Measurements from ENCODE around the gene TBC1D4. TPM values are rescaled to one million over a fixed set of nuclear protein-coding genes. Genes with fewer than 3 reads are reported as not detected.

TBC1D4 gene
- total and polyA plus RNA-seq, 10 of the 15 experiments (the other 5 are each of a cell fraction or from before 2014, with no cell fraction given): 11.0 to 38.6 (median 25.5) TPM

DNA sequence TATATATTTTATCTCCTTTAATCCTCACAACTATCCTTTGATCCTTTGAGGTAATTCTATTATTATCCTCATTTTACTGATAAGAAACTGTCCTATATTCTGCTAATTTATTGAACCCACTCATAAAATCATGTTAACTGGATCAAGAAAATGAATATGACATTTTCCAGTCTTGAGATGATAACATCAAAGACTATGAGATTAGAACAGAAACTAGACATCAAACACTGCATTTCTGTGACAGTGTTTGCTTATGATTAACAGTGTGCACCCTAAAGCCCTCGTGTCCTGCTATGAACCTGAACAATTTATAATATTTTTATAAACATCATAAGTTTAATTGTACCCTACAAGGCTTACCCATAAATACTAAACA, 96.3 kb downstream of the TBC1D4 start:
- CTCF ChIA-PET: interaction anchor here (1.0 kb wide), 2 partner anchors 13 to 19 kb away, joined by 4 to 5 read pairs; no protein-coding TSS in a partner anchor
- no peak overlapping the region for H3K4me3 ChIP-seq
- no peaks in the 10 kb centered on the region for H3K36me3 ChIP-seq (ENCODE audit: control insufficient read depth in 2 of 2, insufficient read depth in 2 of 2, low read length in 1 of 2)
- no TSS peak for BruUV-seq (replicated peaks)
- no peak overlapping the region for H3K9ac ChIP-seq (ENCODE audit: control insufficient read depth, insufficient read depth, low read length)
- no peak overlapping the region for H3K27ac ChIP-seq (ENCODE audit: control insufficient read depth, insufficient read depth)
- intact Hi-C loops (cut with micrococcal nuclease; ENCODE audit: unreplicated experiment) (no loop called here), in situ Hi-C loops (cut with MboI) (no loop called here)
- peaks cover 5% of the 10 kb centered on the region for H3K79me2 ChIP-seq (ENCODE audit: control insufficient read depth, insufficient read depth, low read length)
- H3K27me3 ChIP-seq (replicated peaks in 1 of 2; ENCODE audit: control insufficient read depth in 2 of 2, insufficient read depth in 2 of 2, low read length in 1 of 2): no peaks in the 10 kb centered on the region
- POLR2A ChIA-PET: interaction anchor here (0.7 kb wide), 1 partner anchor 27 kb away, joined by 3 read pairs; no protein-coding TSS in a partner anchor
- SMC1A ChIA-PET (ENCODE audit: uncharacterized antibody, unreplicated experiment): interaction anchor here (0.6 to 0.8 kb wide), 2 partner anchors 13 to 14 kb away, joined by 3 read pairs; no protein-coding TSS in a partner anchor
- TF ChIP-seq HDAC2 (IDR thresholded peaks at IDR 0.05) (no peak), SMAD5 (IDR thresholded peaks at IDR 0.05; ENCODE audit: low read depth) (no peak), TCF7 (IDR thresholded peaks at IDR 0.05; ENCODE audit: borderline replicate concordance) (peak; percentile 88), JUNB (IDR thresholded peaks at IDR 0.05) (peak; percentile 38; the same call in 1 of the 2 replicates), MEF2A (IDR thresholded peaks at IDR 0.05; ENCODE audit: insufficient read depth, low read depth, low read length) (no peak), BCL11A (IDR thresholded peaks at IDR 0.05; ENCODE audit: low read depth, low read length) (no peak), CREM (IDR thresholded peaks at IDR 0.05; ENCODE audit: low read depth) (no peak), YBX1 (IDR thresholded peaks at IDR 0.05) (no peak), MTA2 (IDR thresholded peaks at IDR 0.05; ENCODE audit: low read depth) (no peak)
- TF ChIP-seq, protein P1, sequence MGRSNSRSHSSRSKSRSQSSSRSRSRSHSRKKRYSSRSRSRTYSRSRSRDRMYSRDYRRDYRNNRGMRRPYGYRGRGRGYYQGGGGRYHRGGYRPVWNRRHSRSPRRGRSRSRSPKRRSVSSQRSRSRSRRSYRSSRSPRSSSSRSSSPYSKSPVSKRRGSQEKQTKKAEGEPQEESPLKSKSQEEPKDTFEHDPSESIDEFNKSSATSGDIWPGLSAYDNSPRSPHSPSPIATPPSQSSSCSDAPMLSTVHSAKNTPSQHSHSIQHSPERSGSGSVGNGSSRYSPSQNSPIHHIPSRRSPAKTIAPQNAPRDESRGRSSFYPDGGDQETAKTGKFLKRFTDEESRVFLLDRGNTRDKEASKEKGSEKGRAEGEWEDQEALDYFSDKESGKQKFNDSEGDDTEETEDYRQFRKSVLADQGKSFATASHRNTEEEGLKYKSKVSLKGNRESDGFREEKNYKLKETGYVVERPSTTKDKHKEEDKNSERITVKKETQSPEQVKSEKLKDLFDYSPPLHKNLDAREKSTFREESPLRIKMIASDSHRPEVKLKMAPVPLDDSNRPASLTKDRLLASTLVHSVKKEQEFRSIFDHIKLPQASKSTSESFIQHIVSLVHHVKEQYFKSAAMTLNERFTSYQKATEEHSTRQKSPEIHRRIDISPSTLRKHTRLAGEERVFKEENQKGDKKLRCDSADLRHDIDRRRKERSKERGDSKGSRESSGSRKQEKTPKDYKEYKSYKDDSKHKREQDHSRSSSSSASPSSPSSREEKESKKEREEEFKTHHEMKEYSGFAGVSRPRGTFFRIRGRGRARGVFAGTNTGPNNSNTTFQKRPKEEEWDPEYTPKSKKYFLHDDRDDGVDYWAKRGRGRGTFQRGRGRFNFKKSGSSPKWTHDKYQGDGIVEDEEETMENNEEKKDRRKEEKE (IDR thresholded peaks at IDR 0.05): no peak
- DNase-seq (ENCODE audit: low read depth, low spot score) (no peak), ATAC-seq (peak; percentile 64), FAIRE-seq (no peak)
- H4K20me1 ChIP-seq (ENCODE audit: control insufficient read depth, insufficient read depth): no peaks in the 10 kb centered on the region
- H2AFZ ChIP-seq (ENCODE audit: control insufficient read depth, low read depth, low read length): no peak overlapping the region
- H3K4me1 ChIP-seq (ENCODE audit: control insufficient read depth, insufficient read depth, low read length): peaks cover 4% of the 10 kb centered on the region; the same call in 1 of the 2 replicates
- no peak overlapping the region for H3K4me2 ChIP-seq (ENCODE audit: control insufficient read depth, insufficient read depth)
- H3K9me3 ChIP-seq (replicated peaks; ENCODE audit: control insufficient read depth, insufficient read depth, low read length): no peaks in the 10 kb centered on the region
- RAD21 ChIA-PET (ENCODE audit: unreplicated experiment): interaction anchor here (2.2 kb wide), 1 partner anchor 15 kb away, joined by 6 read pairs; no protein-coding TSS in a partner anchor
- 0% methylated on average over 1 of the region's 1 CpG for WGBS (ENCODE audit: insufficient coverage, insufficient replicate concordance, low lambda C conversion rate, missing lambda C conversion rate)

Data from GM12878 (cell line).